Measurements from ENCODE around the gene MICU2.

The MICU2 gene

GRCh38 chr13:21542563-21542962 lies 61.4 kb downstream of the MICU2 start:
- no peak for FAIRE-seq

GRCh38 chr13:21541980-21542379 lies 62.0 kb downstream of the MICU2 start:
- FAIRE-seq = no peak

- no peak for FAIRE-seq
These were observed 62.7 kb downstream of the MICU2 start for GRCh38 chr13:21541271-21541670.

GRCh38 chr13:21539687-21540086 lies 64.3 kb downstream of the MICU2 start:
- no peak for FAIRE-seq

- no peak for FAIRE-seq
These were observed 65.2 kb downstream of the MICU2 start for GRCh38 chr13:21538753-21539152.

- no peak for FAIRE-seq
These were observed 65.7 kb downstream of the MICU2 start for GRCh38 chr13:21538280-21538679.

GRCh38 chr13:21537105-21537504 lies 66.9 kb downstream of the MICU2 start:
- FAIRE-seq = no peak

- FAIRE-seq = no peak
These were observed 69.2 kb downstream of the MICU2 start for GRCh38 chr13:21534760-21535159.

GRCh38 chr13:21531455-21531854 lies 72.5 kb downstream of the MICU2 start:
- no peak for FAIRE-seq

GRCh38 chr13:21530656-21531055 lies 73.3 kb downstream of the MICU2 start:
- no peak for FAIRE-seq

GRCh38 chr13:21529146-21529893 lies 74.7 kb downstream of the MICU2 start:
- no peak for FAIRE-seq

GRCh38 chr13:21528616-21529015 lies 75.4 kb downstream of the MICU2 start:
- FAIRE-seq = no peak

- FAIRE-seq = no peak
These were observed 77.0 kb downstream of the MICU2 start for GRCh38 chr13:21526707-21527540.

GRCh38 chr13:21522847-21523246 lies 81.1 kb downstream of the MICU2 start:
- no peak for FAIRE-seq

GRCh38 chr13:21522130-21522529 lies 81.8 kb downstream of the MICU2 start:
- no peak for FAIRE-seq

GRCh38 chr13:21518617-21519144 lies 85.3 kb downstream of the MICU2 start:
- no peak for FAIRE-seq

- no peak for FAIRE-seq
These were observed 86.4 kb downstream of the MICU2 start for GRCh38 chr13:21517576-21517975.

- no peak for FAIRE-seq
These were observed 87.2 kb downstream of the MICU2 start for GRCh38 chr13:21516805-21517204.

- FAIRE-seq = no peak
These were observed 92.1 kb downstream of the MICU2 start for GRCh38 chr13:21511849-21512248.

GRCh38 chr13:21504379-21504778 lies 99.6 kb downstream of the MICU2 start:
- no peak for FAIRE-seq

- no peak for FAIRE-seq
These were observed 102.3 kb downstream of the MICU2 start for GRCh38 chr13:21501686-21502085.

GRCh38 chr13:21486322-21486721 lies 117.6 kb downstream of the MICU2 start:
- FAIRE-seq = no peak

- FAIRE-seq = no peak
These were observed 120.2 kb downstream of the MICU2 start for GRCh38 chr13:21483748-21484147.

GRCh38 chr13:21481359-21481758 lies 122.6 kb downstream of the MICU2 start:
- FAIRE-seq = no peak

Measured in colon (tissue), 2 donors.